ENCODE data around the gene DDB1.

The DDB1 gene

GRCh38 chr11:61302550-61302949 lies 30.4 kb downstream of the DDB1 start:
- DNase-seq (ENCODE audit: extremely low spot score, insufficient read length, low read depth) (no peak), FAIRE-seq (no peak)

GRCh38 chr11:61298663-61299244 lies 34.2 kb downstream of the DDB1 start:
- FAIRE-seq: no peak
- no peak for DNase-seq (ENCODE audit: extremely low spot score, insufficient read length, low read depth)

DNA sequence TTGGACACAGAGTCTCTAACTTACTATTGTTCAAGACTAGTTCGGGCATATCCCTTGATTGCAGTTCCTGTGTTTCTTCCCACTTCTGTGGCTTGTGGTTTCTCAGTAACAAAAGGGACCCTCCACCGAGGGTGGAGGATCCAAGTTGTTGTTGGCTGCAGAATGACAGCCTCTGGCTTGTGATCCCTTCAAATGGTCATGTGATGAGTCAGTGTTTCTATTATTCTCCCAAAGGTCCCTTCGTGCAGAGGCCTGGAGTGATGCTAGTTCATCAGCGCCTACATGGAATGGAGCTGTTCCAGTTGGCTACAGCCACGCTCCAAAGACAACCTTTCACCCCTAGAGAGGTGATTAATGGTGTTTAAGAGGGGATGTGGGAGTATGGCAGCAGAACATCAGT lies 35.2 kb downstream of the DDB1 start:
- FAIRE-seq (no peak), DNase-seq (ENCODE audit: extremely low spot score, insufficient read length, low read depth) (no peak)

DNA sequence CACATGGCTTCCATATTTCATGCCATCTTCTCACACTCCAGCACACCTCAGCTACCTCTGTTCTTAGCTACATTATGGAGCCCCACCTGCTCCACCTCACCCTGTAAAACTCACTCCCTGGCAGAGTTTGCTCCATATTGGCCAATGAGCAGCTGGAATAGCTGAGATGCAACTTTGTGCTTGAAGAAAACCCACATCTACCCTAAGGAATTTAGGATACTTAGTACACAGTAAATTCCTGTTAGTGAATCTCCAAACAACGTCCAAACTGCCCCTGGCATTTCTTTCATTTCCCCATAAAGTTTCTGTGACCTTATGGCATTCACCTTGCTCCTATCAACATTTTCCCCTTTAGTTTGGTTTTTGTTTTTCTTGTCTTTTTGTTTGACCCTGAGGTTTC lies 35.6 kb downstream of the DDB1 start:
- FAIRE-seq (no peak), DNase-seq (ENCODE audit: extremely low spot score, insufficient read length, low read depth) (no peak)

- FAIRE-seq: no peak
- DNase-seq (ENCODE audit: extremely low spot score, insufficient read length, low read depth): no peak
Measured at GRCh38 chr11:61295596-61295926, 37.3 kb downstream of the DDB1 start.

GRCh38 chr11:61294717-61295595 lies 37.9 kb downstream of the DDB1 start, which contains the start of gene VWCE:
VWCE (minus strand) TSS chr11:61295316; CDS start chr11:61295037, 279 bp downstream.
- DNase-seq (ENCODE audit: extremely low spot score, insufficient read length, low read depth) (peak; percentile 80), FAIRE-seq (peak; percentile 72)

DNA sequence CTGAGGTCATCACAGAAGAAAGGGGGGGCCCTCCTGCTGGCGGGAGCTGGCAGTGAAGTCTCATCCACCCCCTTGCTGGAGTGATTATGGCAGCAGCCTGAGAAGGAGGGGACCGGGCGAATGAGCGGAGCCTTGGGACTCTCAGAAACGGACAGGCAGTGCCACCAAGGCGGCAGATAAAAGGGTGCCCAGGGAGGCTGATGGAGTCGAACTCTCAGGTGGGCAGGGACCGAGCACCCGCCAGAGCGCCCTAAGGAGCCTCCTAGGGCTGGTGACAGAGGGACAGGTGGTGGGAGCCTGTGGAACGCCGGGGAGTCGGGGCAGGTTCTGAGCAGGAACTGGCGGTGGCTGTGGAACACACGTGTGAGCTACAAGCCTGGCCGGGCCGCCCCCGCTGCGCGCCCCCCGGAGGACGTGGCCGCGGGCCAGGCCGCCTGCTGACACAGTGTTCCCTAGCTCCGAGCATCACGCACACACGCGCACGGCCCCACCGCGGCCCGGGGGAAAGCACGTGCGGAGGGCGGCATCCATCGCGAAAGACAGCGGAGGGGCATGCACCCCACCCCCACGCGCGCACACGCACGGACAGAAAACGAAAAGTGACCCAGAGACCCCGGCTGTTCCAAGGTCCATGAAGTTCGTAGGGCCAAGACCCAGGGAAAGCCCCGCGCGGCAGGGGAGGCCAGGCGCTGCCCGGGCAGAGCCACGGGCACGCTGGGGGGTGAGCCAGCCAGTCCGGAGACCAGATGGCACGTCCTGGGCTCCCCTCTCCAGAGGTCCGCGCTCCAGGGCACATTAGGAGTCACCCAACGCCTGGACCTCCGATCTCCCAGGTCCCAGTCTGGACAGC lies 38.8 kb downstream of the DDB1 start:
- DNase-seq (ENCODE audit: extremely low spot score, insufficient read length, low read depth) (peak; percentile 33), FAIRE-seq (no peak)

- no peak for FAIRE-seq
- no peak for DNase-seq (ENCODE audit: extremely low spot score, insufficient read length, low read depth)
Measured at GRCh38 chr11:61292356-61292755, 40.5 kb downstream of the DDB1 start.

DNA sequence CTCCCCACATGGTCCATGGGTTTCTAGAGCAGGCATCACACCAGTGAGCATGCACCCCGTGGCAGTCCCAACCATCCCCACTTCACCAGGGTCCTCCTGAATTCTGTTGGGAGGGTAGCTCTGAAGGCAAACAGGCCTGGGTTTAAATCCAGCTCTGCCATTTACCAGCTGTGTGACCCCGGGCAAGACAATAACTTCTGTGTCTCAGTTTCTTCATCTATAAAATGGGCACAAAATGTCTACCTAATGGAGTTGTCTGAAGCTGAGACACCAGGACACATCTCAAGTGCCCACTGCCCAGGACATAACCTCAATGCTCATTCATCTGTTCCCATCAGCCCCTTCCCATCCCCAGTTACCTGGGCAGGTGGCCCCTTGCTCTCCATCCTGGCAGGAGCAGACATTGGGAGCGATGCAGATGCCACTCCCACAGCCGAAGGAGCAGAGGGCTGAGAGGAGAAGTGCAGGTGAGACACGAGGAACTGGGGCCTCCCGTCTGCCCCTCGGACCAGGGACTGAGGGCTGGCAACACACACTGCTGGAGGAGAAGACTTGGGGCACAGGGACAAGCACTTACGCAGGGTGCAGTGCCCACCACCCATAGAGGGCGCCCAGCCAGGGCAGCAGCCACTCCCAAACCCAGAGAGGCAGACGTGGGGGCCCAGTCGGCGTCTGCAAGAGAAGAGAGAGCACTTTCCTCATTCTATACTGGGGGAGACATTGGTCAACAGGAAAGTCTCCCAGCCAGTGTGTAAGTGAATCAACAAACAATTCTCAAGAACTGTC lies 41.8 kb downstream of the DDB1 start:
- DNase-seq (ENCODE audit: extremely low spot score, insufficient read length, low read depth) (no peak), FAIRE-seq (no peak)

GRCh38 chr11:61287338-61287977 lies 45.4 kb downstream of the DDB1 start:
- no peak for DNase-seq (ENCODE audit: extremely low spot score, insufficient read length, low read depth)
- FAIRE-seq: no peak

GRCh38 chr11:61283613-61284012 lies 49.3 kb downstream of the DDB1 start:
- FAIRE-seq: no peak

GRCh38 chr11:61281581-61282250 lies 51.2 kb downstream of the DDB1 start:
- DNase-seq (ENCODE audit: extremely low spot score, insufficient read length, low read depth) (peak; percentile 47), FAIRE-seq (no peak)

More at GRCh38 chr11:61283613-61284012, 49.3 kb downstream of the DDB1 start:
- DNase-seq (ENCODE audit: extremely low spot score, insufficient read length, low read depth): no peak

GRCh38 chr11:61280883-61281580 lies 51.9 kb downstream of the DDB1 start:
- FAIRE-seq (no peak), DNase-seq (ENCODE audit: extremely low spot score, insufficient read length, low read depth) (no peak)

DNA sequence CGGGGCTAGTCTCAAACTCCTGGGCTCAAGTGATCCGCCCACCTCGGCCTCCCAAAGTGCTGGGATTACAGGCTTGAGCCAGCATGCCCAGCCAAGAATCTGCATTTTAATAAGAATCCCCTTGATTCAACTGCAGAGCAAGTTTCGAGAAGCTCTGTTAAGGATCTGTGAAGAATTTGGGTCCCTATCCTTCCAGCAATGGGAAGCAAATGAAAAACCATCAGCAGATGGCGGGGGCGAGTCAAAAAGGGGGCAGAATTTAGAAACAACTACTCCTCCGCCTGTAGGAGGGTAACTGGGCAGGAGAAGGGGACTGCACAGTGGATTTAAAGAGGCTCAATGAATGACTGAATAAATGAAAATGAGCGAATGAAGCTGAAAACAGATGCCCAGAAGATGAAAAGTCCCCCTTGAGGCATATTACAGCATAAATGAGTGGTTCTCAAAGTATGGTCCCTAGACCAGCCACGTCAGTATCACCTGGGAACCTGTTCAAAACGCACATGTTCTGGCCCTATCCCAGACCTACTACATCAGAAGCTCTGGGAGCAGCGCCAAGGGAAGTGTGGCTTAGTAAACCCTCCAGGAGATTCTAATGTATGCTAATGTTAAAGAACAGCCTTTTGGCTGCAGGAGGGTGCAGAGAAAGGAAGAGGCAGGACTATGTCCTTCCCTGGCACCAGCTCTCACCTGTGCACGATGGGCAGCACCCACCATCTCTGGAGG lies 52.8 kb downstream of the DDB1 start:
- no peak for FAIRE-seq
- no peak for DNase-seq (ENCODE audit: extremely low spot score, insufficient read length, low read depth)

GRCh38 chr11:61278001-61278470 lies 54.9 kb downstream of the DDB1 start:
- FAIRE-seq: no peak
- DNase-seq (ENCODE audit: extremely low spot score, insufficient read length, low read depth): no peak

- FAIRE-seq (no peak), DNase-seq (ENCODE audit: extremely low spot score, insufficient read length, low read depth) (no peak)
Measured at GRCh38 chr11:61277186-61278000, 55.5 kb downstream of the DDB1 start.

DNA sequence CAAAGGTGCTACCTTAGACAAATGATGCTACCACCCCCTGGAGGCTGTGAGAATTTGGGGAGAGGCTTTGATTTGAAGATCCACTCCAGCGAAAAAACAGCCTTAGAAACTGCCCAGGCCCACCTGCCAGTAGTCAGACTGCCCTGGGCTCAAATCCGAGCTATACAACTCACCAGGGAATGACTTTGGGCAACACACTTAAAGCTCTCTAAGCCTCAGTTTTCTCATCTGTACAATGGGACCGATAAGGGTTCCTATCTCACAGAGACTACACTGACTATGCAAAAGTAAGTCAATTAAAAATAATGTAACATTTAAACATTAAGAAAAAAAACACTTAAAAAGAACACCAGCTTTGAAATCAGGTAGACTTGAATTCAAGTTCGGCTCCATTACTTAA lies 57.7 kb downstream of the DDB1 start:
- no peak for DNase-seq (ENCODE audit: extremely low spot score, insufficient read length, low read depth)
- FAIRE-seq: no peak

All from GM18507 (cell line).